GM12873 (cell line): ENCODE measurements around the gene ZNF157.

ENCODE experiments used
- TF ChIP-seq, protein P1 (sequence below): IDR thresholded peaks from 2 replicates; pipeline ENCODE4 v1.5.1; 2012; ENCODE audit warnings: low read depth, mild to moderate bottlenecking, moderate library complexity, low read length, control low read depth; ENCODE audit not compliant: insufficient read depth; ENCODE audit errors: missing control alignments

The ZNF157 gene

DNA sequence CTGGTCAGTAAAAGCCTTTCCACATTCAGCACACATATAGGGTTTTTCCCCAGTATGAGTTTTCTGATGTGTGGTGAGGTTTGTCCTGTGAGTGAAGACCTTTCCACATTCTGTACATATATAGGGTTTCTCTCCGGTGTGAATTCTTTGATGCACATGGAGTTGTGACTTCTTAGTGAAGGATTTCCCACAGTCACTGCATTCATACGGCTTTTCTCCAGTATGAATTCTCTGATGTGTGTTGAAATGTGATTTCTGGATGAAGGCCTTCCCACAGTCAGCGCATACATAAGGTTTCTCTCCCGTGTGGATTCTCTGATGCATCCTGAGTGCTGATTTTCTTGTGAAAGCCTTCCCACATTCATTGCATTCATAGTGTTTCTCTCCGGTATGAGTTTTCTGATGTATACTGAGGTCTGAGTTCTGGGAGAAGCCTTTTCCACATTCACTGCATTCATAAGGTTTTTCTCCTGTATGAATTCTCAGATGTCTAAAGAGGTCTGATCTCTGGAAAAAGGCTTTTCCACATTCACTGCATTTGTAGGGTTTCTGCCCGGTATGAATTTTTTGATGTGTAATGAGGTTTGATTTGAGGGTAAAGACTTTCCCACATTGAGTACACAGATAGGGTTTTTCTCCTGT, 77.9 kb downstream of the ZNF157 start:
- TF ChIP-seq, protein P1, sequence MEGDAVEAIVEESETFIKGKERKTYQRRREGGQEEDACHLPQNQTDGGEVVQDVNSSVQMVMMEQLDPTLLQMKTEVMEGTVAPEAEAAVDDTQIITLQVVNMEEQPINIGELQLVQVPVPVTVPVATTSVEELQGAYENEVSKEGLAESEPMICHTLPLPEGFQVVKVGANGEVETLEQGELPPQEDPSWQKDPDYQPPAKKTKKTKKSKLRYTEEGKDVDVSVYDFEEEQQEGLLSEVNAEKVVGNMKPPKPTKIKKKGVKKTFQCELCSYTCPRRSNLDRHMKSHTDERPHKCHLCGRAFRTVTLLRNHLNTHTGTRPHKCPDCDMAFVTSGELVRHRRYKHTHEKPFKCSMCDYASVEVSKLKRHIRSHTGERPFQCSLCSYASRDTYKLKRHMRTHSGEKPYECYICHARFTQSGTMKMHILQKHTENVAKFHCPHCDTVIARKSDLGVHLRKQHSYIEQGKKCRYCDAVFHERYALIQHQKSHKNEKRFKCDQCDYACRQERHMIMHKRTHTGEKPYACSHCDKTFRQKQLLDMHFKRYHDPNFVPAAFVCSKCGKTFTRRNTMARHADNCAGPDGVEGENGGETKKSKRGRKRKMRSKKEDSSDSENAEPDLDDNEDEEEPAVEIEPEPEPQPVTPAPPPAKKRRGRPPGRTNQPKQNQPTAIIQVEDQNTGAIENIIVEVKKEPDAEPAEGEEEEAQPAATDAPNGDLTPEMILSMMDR, result no peak

DNA sequence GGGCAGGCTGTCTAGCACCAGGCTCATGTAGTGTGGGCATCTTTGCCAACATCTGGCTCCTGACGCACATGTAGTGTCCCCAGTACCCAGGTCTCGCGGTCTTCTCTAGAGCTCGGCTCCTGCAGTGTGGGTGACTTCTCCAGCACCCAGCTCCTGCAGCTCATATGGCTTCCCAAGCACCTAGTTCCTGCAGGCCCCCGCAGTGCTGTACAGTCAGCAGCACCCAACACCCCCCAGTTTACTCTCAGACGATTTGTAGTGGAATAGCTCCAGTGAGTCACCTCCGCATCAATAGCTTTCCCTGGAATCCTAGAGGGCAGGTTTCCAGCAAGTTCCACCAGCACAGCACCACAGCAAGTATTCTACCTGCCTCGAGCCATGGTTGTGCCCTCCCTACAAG, 81.7 kb downstream of the ZNF157 start:
- TF ChIP-seq, protein P1, result no peak

DNA sequence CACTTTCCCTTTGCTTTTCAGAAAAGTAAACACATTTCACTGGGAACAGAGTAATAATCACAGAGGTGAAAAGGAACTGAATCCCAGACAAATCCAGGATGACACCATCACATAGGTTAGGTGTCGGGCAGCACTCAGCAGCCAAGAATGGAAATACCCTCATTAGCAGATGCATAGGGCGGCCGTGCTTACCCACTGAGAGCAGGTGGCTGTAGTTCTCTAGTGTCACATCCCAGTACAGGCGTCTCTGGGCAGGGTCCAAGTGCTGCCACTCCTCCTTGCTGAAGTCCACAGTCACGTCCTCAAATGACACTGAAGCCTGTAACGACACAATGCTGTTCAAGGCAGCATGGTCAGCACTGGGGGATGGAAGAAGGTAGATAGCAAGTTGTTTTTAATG, 85.7 kb downstream of the ZNF157 start:
- TF ChIP-seq, protein P1, result no peak

DNA sequence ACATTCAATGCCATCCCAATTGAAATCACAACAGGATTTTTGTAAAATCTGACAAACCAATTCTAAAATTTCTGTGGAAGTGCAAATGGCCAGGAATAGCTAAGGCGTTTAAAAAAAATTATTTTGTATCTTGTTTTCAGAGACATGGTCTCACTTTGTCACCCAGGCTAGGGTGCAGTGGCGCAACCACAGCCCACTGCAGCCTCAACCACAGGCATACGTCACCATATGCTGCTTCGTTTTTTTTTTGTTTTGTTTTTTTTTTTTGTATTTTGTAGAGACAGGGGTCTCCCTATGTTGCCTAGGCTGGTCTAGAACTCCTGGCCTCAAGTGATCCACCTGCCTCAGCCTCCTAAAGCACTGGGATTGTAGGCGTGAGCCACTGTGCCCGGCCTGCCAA, 88.2 kb downstream of the ZNF157 start:
- TF ChIP-seq, protein P1, result no peak

DNA sequence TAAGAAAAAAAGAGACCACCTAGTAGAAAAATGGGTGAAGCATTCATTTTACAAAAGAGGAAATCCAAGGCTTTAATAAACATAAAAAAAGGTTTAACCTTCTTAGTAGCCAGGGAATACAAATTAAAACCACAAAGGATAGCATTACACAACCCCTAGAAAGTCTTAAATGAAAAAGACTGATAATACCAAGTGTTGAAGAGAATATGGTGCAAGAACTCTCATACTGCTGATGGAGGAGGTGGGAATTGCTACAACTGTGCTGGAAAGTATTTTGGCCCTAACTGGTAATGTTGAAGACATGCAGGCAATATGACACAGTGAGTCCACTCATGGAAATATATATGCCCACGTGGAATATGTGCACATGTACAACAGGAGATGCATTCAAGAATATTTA, 90.2 kb downstream of the ZNF157 start:
- TF ChIP-seq, protein P1, result no peak
